Right lobe of liver (tissue), 4 donors: ENCODE measurements around the gene ATG10.

Experiments
- CTCF ChIP-seq, 4 donors: fragments of 200-600 bp in 3 of 4; fragments of 450-650 bp in 1 of 4; IDR thresholded peaks; one replicate each; pipeline versions ENCODE4 v1.5.1 to v1.8.0; 2016 to 2022; ENCODE audit warnings: antibody characterized with exemption in 4 of 4, mild to moderate bottlenecking in 2 of 4
- POLR2A ChIP-seq: fragments of 450-650 bp; IDR thresholded peaks from one replicate; pipeline ENCODE4 v1.6.1; 2017; ENCODE audit warnings: antibody characterized with exemption, mild to moderate bottlenecking
- donor health status: DM: no; HTN: no; CAD: no.
- donor health status: DM: no; HTN: no; CAD: no.
- donor health status: DM: no; HTN: yes; CAD: no.

GRCh38 chr5:82096249-82096648 is 124.4 kb downstream of the ATG10 start:
- no peak for TF ChIP-seq CTCF (IDR thresholded peaks at IDR 0.05)
- no peak for TF ChIP-seq POLR2A
